OCI-LY7 (cell line): ENCODE measurements around the gene PCDHGA1. TPM values are rescaled to one million over a fixed set of nuclear protein-coding genes. Genes with fewer than 3 reads are reported as not detected.

Source experiments
- BruUV-seq: library from RNA; stranded (reverse); fragments of 400-500 nt; replicated peaks from 2 replicates; lab custom pipeline; 2021; lab: Mats Ljungman, UMichigan
- CTCF ChIA-PET: fragments of 300-600 bp; sonication (Branson Sonifier 250); formaldehyde crosslinking; loops from one replicate; lab custom pipeline; 2022; ENCODE audit warnings: antibody characterized with exemption; ENCODE audit not compliant: unreplicated experiment; lab: Charles Lee
- POLR2A ChIA-PET: fragments of 300-600 bp; sonication (Branson Sonifier 250); formaldehyde crosslinking; loops from one replicate; lab custom pipeline; 2022; ENCODE audit warnings: antibody characterized with exemption; lab: Charles Lee
- DNase-seq: peaks from one replicate; pipeline ENCODE4 v3.0.0-alpha.2; 2015; ENCODE audit warnings: low spot score
- H2AFZ ChIP-seq: fragments of 200-600 bp; sonication (generic), shearing (Covaris generic); 2 replicates; pipeline ENCODE4 v1.6.1; 2014; ENCODE audit warnings: mild to moderate bottlenecking, antibody characterized with exemption, low read length, moderate library complexity
- H3K27ac ChIP-seq: fragments of 200-600 bp; sonication (generic); 2 replicates; pipeline ENCODE4 v1.5.1; 2014; ENCODE audit warnings: mixed run types, low read depth, mild to moderate bottlenecking, moderate library complexity, low read length, inconsistent platforms; ENCODE audit not compliant: poor library complexity, severe bottlenecking
- H3K36me3 ChIP-seq: fragments of 200-600 bp; sonication (generic); 2 replicates; pipeline ENCODE4 v1.6.1; 2014; ENCODE audit warnings: mild to moderate bottlenecking, antibody characterized with exemption, low read length, moderate library complexity, mixed read lengths; ENCODE audit not compliant: insufficient read depth
- H3K4me1 ChIP-seq: fragments of 200-600 bp; sonication (generic); 2 replicates; pipeline ENCODE4 v1.5.1; 2014; ENCODE audit warnings: mild to moderate bottlenecking, low read length; ENCODE audit not compliant: insufficient read depth, poor library complexity, severe bottlenecking
- H3K4me2 ChIP-seq: fragments of 200-600 bp; sonication (generic); 2 replicates; pipeline ENCODE4 v1.6.1; 2014; ENCODE audit warnings: mild to moderate bottlenecking, low read length
- H3K4me3 ChIP-seq: fragments of 200-600 bp; sonication (generic); 2 replicates; pipeline ENCODE4 v1.5.1; 2014; ENCODE audit warnings: mild to moderate bottlenecking, low read depth, low read length; ENCODE audit not compliant: poor library complexity, severe bottlenecking
- H3K79me2 ChIP-seq: fragments of 200-600 bp; sonication (generic); 2 replicates; pipeline ENCODE4 v1.6.1; 2016; ENCODE audit warnings: low read depth, mild to moderate bottlenecking, low read length, moderate library complexity, mixed read lengths; ENCODE audit not compliant: insufficient read depth
- H3K9me2 ChIP-seq: fragments of 200-600 bp; sonication (generic); 2 replicates; pipeline ENCODE4 v1.6.1; 2016; ENCODE audit warnings: mild to moderate bottlenecking, low read length, mixed read lengths; ENCODE audit not compliant: insufficient read depth
- H3K9me3 ChIP-seq: fragments of 200-600 bp; sonication (generic); 2 replicates; pipeline ENCODE4 v1.6.1; 2014; ENCODE audit warnings: mild to moderate bottlenecking, mixed run types, low read length, mixed read lengths
- H4K20me1 ChIP-seq: fragments of 200-600 bp; sonication (generic); 2 replicates; pipeline ENCODE4 v1.6.1; 2014; ENCODE audit warnings: mild to moderate bottlenecking, antibody characterized with exemption, low read length, moderate library complexity, mixed read lengths; ENCODE audit not compliant: insufficient read depth
- CTCF ChIP-seq: fragments of 200-600 bp; sonication (generic); conservative IDR thresholded peaks from 2 replicates; pipeline ENCODE4 v1.5.1; 2014; ENCODE audit warnings: mild to moderate bottlenecking, antibody characterized with exemption, low read length, moderate library complexity, mixed read lengths
- EZH2phosphoT487 ChIP-seq: fragments of 200-600 bp; sonication (generic); IDR thresholded peaks from 2 replicates; pipeline ENCODE4 v1.6.1; 2018; ENCODE audit warnings: low read depth, borderline replicate concordance, mild to moderate bottlenecking, mixed run types, antibody characterized with exemption, low read length, moderate library complexity, mixed read lengths
- intact Hi-C: fragments of 100-400 bp; cut with micrococcal nuclease; formaldehyde crosslinking; loops from one replicate; pipeline ENCODE4 v1.10.0; 2022; ENCODE audit not compliant: unreplicated experiment
- total RNA-seq, 2 experiments: library from RNA; depleted of rRNA in 1 of 2; stranded (reverse); fragments of >200 nt in 1 of 2; shearing (Covaris generic) in 1 of 2; gene quantifications; 2 replicates each; pipeline ENCODE4 v1.2.3, GENCODE V29; 2014 to 2022

Gene PCDHGA1
- total RNA-seq, 2 experiments from 2014 or later, result 1.3 to 1.9 TPM

- H3K4me3 ChIP-seq, result peak overlapping the region; percentile 65
- H4K20me1 ChIP-seq, result no peaks in the 10 kb centered on the region
- H3K4me2 ChIP-seq, result peak overlapping the region; percentile 94
- intact Hi-C loops, result loop anchor here (1.0 to 10.0 kb wide), 2 partner anchors 37 to 103 kb away; partner anchors contain the start of genes DIAPH1 and PCDHGC3
- peak overlapping the region; percentile 99 for H3K27ac ChIP-seq
- no peak overlapping the region for H2AFZ ChIP-seq
- ChIA-PET POLR2A (interaction anchor here (2.1 to 17.7 kb wide), 4 partner anchors 14 to 34 kb away, joined by 6 to 328 read pairs (median 14); no protein-coding TSS in a partner anchor), CTCF (interaction anchor here (1.0 to 9.6 kb wide), 5 partner anchors 15 to 81 kb away, joined by 5 to 138 read pairs (median 6); partner anchors contain the start of genes PCDHGA12 and PCDHGC3)
- TSS peak; percentile 54 for BruUV-seq
- no peaks in the 10 kb centered on the region for H3K9me3 ChIP-seq
- TF ChIP-seq EZH2phosphoT487, result no peak
- TF ChIP-seq CTCF, result no peak
- peaks cover 100% of the 10 kb centered on the region for H3K4me1 ChIP-seq
- peaks cover 15% of the 10 kb centered on the region; the same call in 1 of the 2 replicates for H3K79me2 ChIP-seq
- peak; percentile 26 for DNase-seq
- peaks cover 53% of the 10 kb centered on the region for H3K36me3 ChIP-seq
- H3K9me2 ChIP-seq, result no peaks in the 10 kb centered on the region
These were observed 181.5 kb downstream of the PCDHGA1 start for GRCh38 chr5:141511771-141512325.

GRCh38 chr5:141512390-141512910, 182.1 kb downstream of the PCDHGA1 start:
- POLR2A ChIA-PET, result interaction anchor here (0.7 to 17.7 kb wide), 10 partner anchors 7 to 192 kb away, joined by 4 to 328 read pairs (median 6); partner anchors contain the start of genes PCDHGC3 and TAF7
- Histone ChIP-seq H4K20me1 (no peaks in the 10 kb centered on the region), H3K9me3 (no peaks in the 10 kb centered on the region), H3K4me3 (peak overlapping the region; percentile 65), H3K4me1 (peaks cover 100% of the 10 kb centered on the region), H3K79me2 (peaks cover 15% of the 10 kb centered on the region; the same call in 1 of the 2 replicates), H3K27ac (peak overlapping the region; percentile 99), H3K36me3 (peaks cover 59% of the 10 kb centered on the region), H3K9me2 (no peaks in the 10 kb centered on the region), H3K4me2 (peak overlapping the region; percentile 94), H2AFZ (peak overlapping the region; percentile 31; the same call in 1 of the 2 replicates)
- CTCF ChIA-PET, result interaction anchor here (0.6 to 9.6 kb wide), 5 partner anchors 14 to 86 kb away, joined by 3 to 138 read pairs (median 6); partner anchors contain the start of genes PCDHGA12 and PCDHGC3
- peak; percentile 90 for DNase-seq
- BruUV-seq, result no TSS peak
- intact Hi-C loops, result loop anchor here (1.0 to 10.0 kb wide), 2 partner anchors 37 to 102 kb away; partner anchors contain the start of genes DIAPH1 and PCDHGC3
- TF ChIP-seq EZH2phosphoT487, result no peak
- TF ChIP-seq CTCF, result peak; percentile 98
